ENCODE measurements around the gene HLCS.

The HLCS gene

DNA sequence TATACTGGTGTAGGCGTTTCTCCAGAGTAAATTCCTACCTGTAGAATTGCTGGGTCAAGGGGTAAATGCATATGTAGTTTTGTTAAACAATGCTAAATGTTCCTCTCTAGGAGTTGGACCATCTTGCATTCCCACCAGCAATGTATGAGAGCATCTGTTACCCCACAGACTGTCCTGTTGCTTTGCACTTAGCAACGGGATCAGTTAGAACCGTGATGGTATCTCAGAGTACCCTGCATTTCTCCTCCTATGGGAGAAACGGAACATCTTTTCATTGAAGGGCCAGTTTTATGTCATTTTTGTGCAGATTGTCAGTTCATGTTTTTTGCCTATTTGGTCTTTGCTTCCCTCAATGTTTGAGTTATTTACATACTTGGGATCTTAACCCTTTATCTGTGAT, 22.1 kb upstream of the HLCS start:
- no peak for DNase-seq
- H3K9me3 ChIP-seq, result no peaks in the 10 kb centered on the region
- H3K27ac ChIP-seq, result no peak overlapping the region
- TF ChIP-seq, protein P1, sequence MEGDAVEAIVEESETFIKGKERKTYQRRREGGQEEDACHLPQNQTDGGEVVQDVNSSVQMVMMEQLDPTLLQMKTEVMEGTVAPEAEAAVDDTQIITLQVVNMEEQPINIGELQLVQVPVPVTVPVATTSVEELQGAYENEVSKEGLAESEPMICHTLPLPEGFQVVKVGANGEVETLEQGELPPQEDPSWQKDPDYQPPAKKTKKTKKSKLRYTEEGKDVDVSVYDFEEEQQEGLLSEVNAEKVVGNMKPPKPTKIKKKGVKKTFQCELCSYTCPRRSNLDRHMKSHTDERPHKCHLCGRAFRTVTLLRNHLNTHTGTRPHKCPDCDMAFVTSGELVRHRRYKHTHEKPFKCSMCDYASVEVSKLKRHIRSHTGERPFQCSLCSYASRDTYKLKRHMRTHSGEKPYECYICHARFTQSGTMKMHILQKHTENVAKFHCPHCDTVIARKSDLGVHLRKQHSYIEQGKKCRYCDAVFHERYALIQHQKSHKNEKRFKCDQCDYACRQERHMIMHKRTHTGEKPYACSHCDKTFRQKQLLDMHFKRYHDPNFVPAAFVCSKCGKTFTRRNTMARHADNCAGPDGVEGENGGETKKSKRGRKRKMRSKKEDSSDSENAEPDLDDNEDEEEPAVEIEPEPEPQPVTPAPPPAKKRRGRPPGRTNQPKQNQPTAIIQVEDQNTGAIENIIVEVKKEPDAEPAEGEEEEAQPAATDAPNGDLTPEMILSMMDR (IDR thresholded peaks at IDR 0.05), result no peak
- intact Hi-C loops (cut with DNase I; ENCODE audit: low total_unique reads), result no loop called here
- peaks cover 0 to 7% (median 3%) of the 10 kb centered on the region in 4 donors for H3K4me1 ChIP-seq
- no peaks in the 10 kb centered on the region for H3K36me3 ChIP-seq
- H3K4me3 ChIP-seq, result no peak overlapping the region
- H3K27me3 ChIP-seq, result peaks cover 0 to 3% of the 10 kb centered on the region in 2 donors

DNA sequence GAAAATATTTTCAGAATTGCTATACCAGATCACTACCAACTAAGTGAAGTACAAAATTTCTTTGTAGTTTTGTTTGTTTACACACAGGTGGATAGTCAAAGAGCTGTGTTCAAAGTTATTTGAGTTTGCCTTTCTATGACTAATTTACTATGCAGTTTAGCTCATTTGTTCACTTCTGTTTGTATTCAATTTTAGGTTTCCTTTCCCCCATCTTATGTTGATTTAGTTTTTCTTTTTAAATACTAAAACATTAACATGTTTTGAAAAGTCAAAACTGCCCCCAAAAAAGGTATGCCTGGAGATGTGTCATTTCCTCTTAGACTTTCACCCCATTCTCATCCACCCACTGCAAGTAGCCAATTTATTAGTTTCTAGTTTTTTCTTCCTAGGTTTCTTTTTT, 21.4 kb upstream of the HLCS start:
- Histone ChIP-seq H3K9me3 (no peaks in the 10 kb centered on the region), H3K36me3 (no peaks in the 10 kb centered on the region), H3K27me3 (no peaks in the 10 kb centered on the region), H3K4me3 (no peak overlapping the region), H3K4me1 (peaks cover 0 to 7% (median 3%) of the 10 kb centered on the region in 4 donors), H3K27ac (no peak overlapping the region)
- no peak for DNase-seq
- TF ChIP-seq, protein P1 (IDR thresholded peaks at IDR 0.05), result no peak
- intact Hi-C loops (cut with DNase I; ENCODE audit: low total_unique reads), result no loop called here

DNA sequence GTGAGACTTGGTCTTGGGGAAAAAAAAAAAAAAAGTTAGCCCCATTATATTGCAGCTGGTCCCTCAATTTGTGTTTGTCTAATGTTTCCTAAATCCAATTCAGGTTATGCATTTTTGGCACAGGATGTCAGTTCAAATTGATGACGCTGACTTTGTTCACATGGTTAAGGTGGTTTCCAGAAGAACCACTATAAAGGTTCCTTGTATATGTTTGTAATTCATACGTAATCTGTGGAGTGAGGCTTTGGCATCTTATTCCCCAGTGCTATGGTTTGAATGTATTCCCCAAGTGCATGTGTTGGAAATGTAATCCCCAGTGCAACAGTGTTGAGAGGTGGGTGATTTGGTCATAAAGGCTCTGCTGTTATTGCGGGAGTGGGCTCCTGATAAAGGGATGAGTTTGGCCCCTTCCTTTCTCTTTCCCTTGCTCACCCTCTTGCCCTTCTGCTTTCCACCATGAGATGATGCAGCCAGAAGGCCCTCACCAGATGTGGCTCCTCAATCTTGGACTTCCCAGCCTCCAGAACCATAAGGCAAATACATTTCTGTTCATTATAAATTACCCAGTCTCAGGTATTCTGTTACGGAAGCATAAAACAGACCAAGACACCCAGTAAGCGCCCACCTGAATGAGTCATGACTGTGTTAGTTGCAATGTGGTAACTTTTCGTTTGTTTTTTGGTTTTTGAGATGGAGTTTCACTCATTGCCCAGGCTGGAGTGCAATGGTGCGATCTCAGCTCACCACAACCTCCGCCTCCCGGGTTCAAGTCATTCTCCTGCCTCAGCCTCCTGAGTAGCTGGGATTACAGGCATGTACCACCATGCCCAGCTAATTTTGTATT, 19.5 kb upstream of the HLCS start:
- Histone ChIP-seq H3K4me1 (peaks cover 0 to 8% (median 5%) of the 10 kb centered on the region in 4 donors), H3K27ac (no peak overlapping the region), H3K27me3 (no peaks in the 10 kb centered on the region), H3K4me3 (no peak overlapping the region), H3K9me3 (no peaks in the 10 kb centered on the region), H3K36me3 (no peaks in the 10 kb centered on the region)
- no peak for DNase-seq
- TF ChIP-seq, protein P1 (IDR thresholded peaks at IDR 0.05), result no peak
- intact Hi-C loops (cut with DNase I; ENCODE audit: low total_unique reads), result no loop called here

DNA sequence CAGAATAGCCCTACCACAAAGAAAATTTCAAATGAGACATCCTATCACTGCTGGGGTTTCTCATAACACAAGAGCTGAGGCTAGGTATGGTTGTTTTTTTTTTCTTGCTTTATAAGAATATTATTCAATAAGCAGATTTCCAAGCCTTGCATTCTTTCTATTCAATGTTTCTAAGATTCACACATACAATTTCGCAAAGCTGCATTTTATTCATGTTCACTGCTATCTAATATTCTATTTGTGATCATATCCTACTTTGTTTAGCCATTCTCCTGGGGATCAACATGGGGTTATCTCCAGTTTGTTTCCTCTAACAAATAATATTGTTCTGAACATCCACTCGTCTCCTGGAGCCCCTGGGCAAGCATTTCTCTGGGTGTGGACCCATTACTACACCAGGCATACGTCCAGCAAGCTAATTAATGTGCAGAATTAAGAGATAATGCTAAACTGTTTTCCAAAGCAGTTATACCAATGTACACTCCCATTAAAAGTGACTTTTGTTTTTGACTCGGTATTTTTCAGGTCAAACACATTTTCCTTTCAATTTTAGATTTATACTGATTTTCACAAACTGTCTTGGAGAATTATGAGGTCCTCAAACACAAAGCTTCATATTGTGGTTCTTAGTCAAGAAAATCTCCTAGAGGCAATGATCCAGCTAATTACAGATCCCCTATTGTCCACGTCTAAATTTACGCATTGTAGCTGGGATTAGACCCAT, 15.7 kb upstream of the HLCS start:
- no peak for DNase-seq
- TF ChIP-seq, protein P1 (IDR thresholded peaks at IDR 0.05), result no peak
- no peaks in the 10 kb centered on the region for H3K27me3 ChIP-seq
- H3K4me1 ChIP-seq, result peaks cover 0 to 16% (median 12%) of the 10 kb centered on the region in 4 donors
- no peaks in the 10 kb centered on the region for H3K9me3 ChIP-seq
- H3K36me3 ChIP-seq, result no peaks in the 10 kb centered on the region
- H3K27ac ChIP-seq, result no peak overlapping the region
- no peak overlapping the region for H3K4me3 ChIP-seq
- intact Hi-C loops (cut with DNase I; ENCODE audit: low total_unique reads), result no loop called here

DNA sequence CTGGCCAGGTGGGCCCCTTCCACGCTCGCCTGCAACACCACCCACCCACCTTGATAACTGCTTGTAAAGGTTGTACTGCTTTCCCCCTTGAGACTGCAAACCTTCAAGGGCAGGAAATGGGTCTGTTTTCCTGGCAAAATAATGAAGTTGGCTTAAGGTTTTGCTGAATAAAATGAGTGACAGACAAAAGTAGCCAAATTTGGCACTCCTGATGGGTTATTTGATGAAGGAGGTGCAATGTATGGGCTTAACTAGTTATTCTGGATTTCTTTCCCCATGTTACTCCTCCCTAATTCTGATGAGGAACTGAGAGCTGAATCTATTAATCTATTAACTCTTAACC, 14.6 kb upstream of the HLCS start:
- DNase-seq, result no peak
- H3K36me3 ChIP-seq, result no peaks in the 10 kb centered on the region
- H3K4me1 ChIP-seq, result peaks cover 0 to 20% (median 12%) of the 10 kb centered on the region in 4 donors
- H3K9me3 ChIP-seq, result no peaks in the 10 kb centered on the region
- intact Hi-C loops (cut with DNase I; ENCODE audit: low total_unique reads), result no loop called here
- peak overlapping the region; percentile 62 to 63 for H3K4me3 ChIP-seq
- H3K27me3 ChIP-seq, result no peaks in the 10 kb centered on the region
- H3K27ac ChIP-seq, result peak overlapping the region; percentile 54 to 75
- TF ChIP-seq, protein P1 (IDR thresholded peaks at IDR 0.05), result no peak
